Neural crest cell (in vitro differentiated cells): Measurements from ENCODE around the gene NEK6. TPM values are rescaled to one million over a fixed set of nuclear protein-coding genes. Genes with fewer than 3 reads are reported as not detected.

ENCODE experiments used
- DNase-seq: peaks from one replicate; pipeline ENCODE4 v3.0.0; 2021; ENCODE audit warnings: low read depth, mixed read lengths, low spot score
- H3K27ac Mint-ChIP-seq: one replicate; pipeline ENCODE4 v1.8.0; 2021; ENCODE audit warnings: mild to moderate bottlenecking, mixed read lengths; ENCODE audit not compliant: unreplicated experiment
- H3K27me3 Mint-ChIP-seq: 2 replicates; pipeline ENCODE4 v1.8.0; 2021; ENCODE audit warnings: low read depth, mild to moderate bottlenecking, mixed read lengths
- H3K36me3 Mint-ChIP-seq: 2 replicates; pipeline ENCODE4 v1.8.0; 2021; ENCODE audit warnings: low read depth, mild to moderate bottlenecking, mixed read lengths
- H3K4me1 Mint-ChIP-seq: 2 replicates; pipeline ENCODE4 v1.8.0; 2021; ENCODE audit warnings: mixed read lengths
- H3K4me3 Mint-ChIP-seq: one replicate; pipeline ENCODE4 v1.8.0; 2021; ENCODE audit warnings: mild to moderate bottlenecking, mixed read lengths
- H3K9me3 Mint-ChIP-seq: 2 replicates; pipeline ENCODE4 v1.8.0; 2021; ENCODE audit warnings: mixed read lengths
- CTCF ChIP-seq: fragments of 200-600 bp; sonication (generic); conservative IDR thresholded peaks from 2 replicates; pipeline ENCODE4 v1.5.0; 2021; ENCODE audit warnings: antibody characterized with exemption, mild to moderate bottlenecking
- total RNA-seq: library from RNA; stranded (reverse); gene quantifications from 2 replicates; pipeline ENCODE4 v1.2.1, GENCODE V29; 2021

Gene NEK6
- total RNA-seq, 1 donor from 2014 or later, result 31.9 TPM

GRCh38 chr9:124285903-124286291, 28.1 kb downstream of the NEK6 start:
- TF ChIP-seq CTCF, result no peak
- Mint-ChIP-seq H3K36me3 (no peaks in the 10 kb centered on the region), H3K9me3 (no peaks in the 10 kb centered on the region), H3K27ac (peak overlapping the region; percentile 58), H3K4me1 (peaks cover 64% of the 10 kb centered on the region), H3K27me3 (no peaks in the 10 kb centered on the region), H3K4me3 (peak overlapping the region; percentile 45)
- no peak for DNase-seq

GRCh38 chr9:124286292-124286931, 28.7 kb downstream of the NEK6 start:
- DNase-seq, result no peak
- Mint-ChIP-seq H3K9me3 (no peaks in the 10 kb centered on the region), H3K4me3 (peak overlapping the region; percentile 45), H3K27me3 (no peaks in the 10 kb centered on the region), H3K4me1 (peaks cover 66% of the 10 kb centered on the region), H3K36me3 (no peaks in the 10 kb centered on the region), H3K27ac (peak overlapping the region; percentile 58)
- TF ChIP-seq CTCF, result no peak

GRCh38 chr9:124290053-124290591, 32.4 kb downstream of the NEK6 start:
- TF ChIP-seq CTCF, result no peak
- no peak for DNase-seq
- Mint-ChIP-seq H3K4me1 (peaks cover 50% of the 10 kb centered on the region), H3K27me3 (no peaks in the 10 kb centered on the region), H3K36me3 (no peaks in the 10 kb centered on the region), H3K4me3 (no peak overlapping the region), H3K27ac (no peak overlapping the region), H3K9me3 (no peaks in the 10 kb centered on the region)

- Mint-ChIP-seq H3K4me3 (no peak overlapping the region), H3K27ac (peak overlapping the region; percentile 43), H3K36me3 (no peaks in the 10 kb centered on the region), H3K27me3 (no peaks in the 10 kb centered on the region), H3K4me1 (peaks cover 46% of the 10 kb centered on the region), H3K9me3 (no peaks in the 10 kb centered on the region)
- TF ChIP-seq CTCF, result no peak
- no peak for DNase-seq
Observed at GRCh38 chr9:124290743-124291554, 33.2 kb downstream of the NEK6 start.

GRCh38 chr9:124291801-124292396, 34.1 kb downstream of the NEK6 start:
- Mint-ChIP-seq H3K36me3 (no peaks in the 10 kb centered on the region), H3K27ac (no peak overlapping the region), H3K27me3 (no peaks in the 10 kb centered on the region), H3K9me3 (no peaks in the 10 kb centered on the region), H3K4me1 (peaks cover 36% of the 10 kb centered on the region), H3K4me3 (peak overlapping the region; percentile 27)
- DNase-seq, result no peak
- TF ChIP-seq CTCF, result no peak
